Activated T-cell treated with anti-CD3 and anti-CD28 coated beads for 48 hours (primary cell): ENCODE data around the gene ARID3A.
"Not testable (repeated sequence)": the region's sequence is repeated elsewhere in the genome, so short reads cannot be mapped to it uniquely, and the experiment has no call there.

ENCODE experiments used
- DNase-seq: peaks from one replicate; pipeline ENCODE4 v3.0.0-alpha.2; 2020; ENCODE audit warnings: low read depth

The ARID3A gene, protein sequence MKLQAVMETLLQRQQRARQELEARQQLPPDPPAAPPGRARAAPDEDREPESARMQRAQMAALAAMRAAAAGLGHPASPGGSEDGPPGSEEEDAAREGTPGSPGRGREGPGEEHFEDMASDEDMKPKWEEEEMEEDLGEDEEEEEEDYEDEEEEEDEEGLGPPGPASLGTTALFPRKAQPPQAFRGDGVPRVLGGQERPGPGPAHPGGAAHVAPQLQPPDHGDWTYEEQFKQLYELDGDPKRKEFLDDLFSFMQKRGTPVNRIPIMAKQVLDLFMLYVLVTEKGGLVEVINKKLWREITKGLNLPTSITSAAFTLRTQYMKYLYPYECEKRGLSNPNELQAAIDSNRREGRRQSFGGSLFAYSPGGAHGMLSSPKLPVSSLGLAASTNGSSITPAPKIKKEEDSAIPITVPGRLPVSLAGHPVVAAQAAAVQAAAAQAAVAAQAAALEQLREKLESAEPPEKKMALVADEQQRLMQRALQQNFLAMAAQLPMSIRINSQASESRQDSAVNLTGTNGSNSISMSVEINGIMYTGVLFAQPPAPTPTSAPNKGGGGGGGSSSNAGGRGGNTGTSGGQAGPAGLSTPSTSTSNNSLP

DNA sequence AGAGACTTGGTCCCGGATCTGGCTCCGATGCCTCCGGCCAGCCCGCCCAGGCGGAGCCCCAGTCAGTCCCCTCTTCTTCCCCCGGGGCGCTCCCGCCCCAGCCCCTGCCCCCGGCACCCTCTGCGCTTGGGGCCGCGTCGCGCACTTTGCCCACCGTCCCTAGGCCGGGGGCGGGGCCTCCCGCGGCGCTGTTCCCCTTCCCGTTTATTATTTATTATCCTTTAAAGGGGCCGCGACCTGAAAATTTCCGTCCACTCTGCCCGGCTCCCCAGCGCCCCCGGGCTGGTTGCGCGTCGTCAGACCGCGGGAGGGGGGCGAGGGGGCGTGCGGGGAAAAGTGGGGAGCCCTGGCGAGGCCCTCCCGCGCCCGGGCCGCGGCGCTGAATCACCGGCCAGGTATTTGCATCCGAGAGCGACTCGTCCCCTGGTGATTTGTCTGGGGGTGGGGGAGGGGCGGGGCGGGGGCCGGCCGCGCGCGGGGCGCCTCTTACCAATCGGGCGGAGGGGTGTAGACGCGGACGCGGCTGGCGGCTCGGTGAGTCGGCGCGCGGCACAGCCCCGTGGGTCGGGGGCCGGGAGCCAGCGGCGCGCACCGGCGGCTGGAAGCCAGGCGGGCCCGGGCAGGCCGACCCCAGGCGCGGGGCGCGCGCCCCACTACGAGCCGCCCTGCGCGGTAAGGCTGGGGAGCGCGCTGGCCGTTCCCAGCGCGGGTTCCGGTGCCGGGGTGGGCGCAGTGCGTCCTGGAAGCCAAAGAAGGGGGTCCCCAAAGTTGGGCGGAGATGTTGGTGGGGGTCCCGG lies at the start of gene ARID3A:
TSS of gene ARID3A (plus strand) at position 510 of the 797 bp plus-strand sequence. CDS start 3,494 bp downstream, outside the sequence.
- peak; percentile 70 for DNase-seq

DNA sequence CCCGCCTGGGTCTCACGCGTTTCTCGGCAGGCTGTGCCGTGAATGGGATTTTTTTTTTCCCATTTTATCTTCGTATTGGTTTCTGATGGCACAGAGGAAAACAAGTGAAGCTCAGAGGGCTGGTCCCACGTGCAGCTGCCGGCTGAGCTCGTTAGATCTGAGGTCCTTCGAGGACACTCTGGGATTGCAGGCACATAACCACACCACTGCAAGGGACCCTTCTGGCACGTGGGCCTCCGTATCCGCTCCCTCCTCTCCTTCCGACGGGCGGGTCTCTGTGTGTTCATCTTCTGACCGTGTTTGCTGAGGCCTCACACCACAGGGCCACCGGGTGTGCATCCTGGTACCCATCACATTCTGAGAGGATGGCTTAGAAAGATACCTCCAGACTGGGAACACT lies 49.7 kb upstream of the ARID3A start:
- no peak for DNase-seq

DNA sequence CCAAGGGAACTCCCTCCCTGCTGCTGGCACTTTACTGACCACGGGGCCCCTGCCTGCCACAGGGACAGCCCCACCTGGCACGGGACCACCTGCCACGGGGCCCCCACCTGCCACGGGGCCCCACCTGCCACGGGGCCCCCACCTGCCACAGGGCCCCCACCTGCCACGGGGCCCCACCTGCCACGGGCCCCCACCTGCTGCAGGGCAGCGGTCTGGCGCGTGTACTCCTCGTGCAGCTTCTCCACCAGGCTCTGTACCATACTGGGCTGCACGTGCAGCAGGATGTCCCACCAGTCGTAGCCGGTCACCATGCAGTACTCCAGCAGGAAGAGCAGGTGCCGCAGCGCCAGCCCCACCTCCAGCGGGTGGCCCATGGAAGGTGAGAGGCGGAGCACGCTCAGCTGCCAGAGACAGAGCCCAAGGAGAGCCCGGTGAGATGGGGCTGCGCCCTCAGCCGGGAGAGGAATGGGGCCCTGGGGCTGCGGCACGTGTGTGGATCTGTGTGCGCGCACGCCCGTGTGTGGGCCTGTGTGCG lies 49.0 kb upstream of the ARID3A start:
- no peak for DNase-seq

DNA sequence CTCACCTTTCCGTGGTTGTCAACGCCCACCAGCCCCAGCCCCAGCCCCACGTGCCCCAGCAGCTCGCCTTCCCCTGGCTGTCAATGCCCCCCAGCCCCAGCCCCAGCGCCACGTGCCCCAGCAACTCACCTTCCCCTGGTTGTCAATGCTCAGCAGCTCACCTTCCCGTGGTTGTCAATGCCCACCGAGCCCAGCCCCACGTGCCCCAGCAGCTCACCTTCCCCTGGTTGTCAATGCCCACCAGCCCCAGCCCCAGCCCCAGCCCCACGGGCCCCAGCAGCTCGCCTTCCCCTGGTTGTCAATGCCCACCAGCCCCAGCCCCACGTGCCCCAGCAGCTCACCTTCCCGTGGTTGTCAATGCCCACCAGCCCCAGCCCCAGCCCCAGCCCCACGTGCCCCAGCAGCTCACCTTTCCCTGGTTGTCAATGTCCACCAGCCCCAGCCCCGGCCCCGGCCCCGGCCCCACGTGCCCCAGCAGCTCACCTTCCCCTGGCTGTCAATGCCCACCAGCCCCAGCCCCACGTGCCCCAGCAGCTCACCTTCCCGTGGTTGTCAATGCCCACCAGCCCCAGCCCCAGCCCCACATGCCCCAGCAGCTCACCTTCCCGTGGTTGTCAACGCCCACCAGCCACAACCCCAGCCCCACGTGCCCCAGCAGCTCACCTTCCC lies 47.7 kb upstream of the ARID3A start:
- DNase-seq, result not testable (repeated sequence)

DNA sequence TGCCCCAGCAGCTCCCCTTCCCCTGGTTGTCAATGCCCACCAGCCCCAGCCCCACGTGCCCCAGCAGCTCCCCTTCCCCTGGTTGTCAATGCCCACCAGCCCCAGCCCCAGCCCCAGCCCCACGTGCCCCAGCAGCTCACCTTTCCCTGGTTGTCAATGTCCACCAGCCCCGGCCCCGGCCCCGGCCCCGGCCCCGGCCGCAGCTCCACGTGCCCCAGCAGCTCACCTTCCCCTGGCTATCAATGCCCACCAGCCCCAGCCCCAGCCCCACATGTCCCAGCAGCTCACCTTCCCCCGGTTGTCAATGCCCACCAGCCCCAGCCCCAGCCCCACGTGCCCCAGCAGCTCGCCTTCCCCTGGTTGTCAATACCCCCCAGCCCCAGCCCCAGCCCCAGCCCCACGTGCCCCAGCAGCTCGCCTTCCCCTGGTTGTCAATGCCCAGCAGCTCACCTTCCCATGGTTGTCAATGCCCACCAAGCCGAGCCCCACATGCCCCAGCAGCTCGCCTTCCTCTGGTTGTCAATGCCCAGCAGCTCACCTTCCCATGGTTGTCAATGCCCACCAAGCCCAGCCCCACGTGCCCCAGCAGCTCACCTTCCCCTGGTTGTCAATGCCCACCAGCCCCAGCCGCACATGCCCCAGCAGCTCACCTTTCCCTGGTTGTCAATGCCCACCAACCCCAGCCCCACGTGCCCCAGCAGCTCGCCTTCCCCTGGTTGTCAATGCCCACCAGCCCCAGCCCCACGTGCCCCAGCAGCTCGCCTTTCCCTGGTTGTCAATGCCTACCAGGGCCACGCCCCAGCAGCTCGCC lies 46.9 kb upstream of the ARID3A start:
- DNase-seq, result not testable (repeated sequence)

DNA sequence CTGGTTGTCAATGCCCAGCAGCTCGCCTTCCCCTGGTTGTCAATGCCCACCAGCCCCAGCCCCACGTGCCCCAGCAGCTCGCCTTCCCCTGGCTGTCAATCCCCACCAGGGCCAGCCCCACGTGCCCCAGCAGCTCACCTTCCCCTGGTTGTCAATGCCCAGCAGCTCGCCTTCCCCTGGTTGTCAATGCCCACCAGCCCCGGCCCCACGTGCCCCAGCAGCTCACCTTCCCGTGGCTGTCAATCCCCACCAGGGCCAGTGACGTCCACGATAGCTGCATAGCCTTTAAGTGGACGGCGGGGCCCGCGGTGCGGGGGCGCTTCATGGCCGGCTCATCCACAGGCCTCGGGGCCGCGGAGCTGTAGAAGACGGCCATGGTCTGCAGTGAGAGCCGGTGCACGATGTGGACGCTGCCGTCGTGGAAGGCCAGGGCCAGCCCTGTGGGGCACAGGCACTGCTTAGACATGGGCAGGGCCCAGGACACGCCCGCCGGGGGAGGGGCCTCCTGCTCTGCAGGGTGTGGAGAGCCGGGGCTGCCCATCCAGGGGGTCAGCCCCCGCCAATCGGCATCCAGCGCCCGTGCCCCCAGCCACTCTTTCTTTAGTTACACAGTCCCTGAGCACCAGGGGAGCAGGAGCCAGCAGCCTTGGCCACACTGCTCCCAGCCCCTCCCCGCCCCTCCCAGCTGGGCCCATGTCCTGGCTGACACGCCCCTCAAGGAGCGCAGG lies 46.0 kb upstream of the ARID3A start:
- DNase-seq, result no peak

DNA sequence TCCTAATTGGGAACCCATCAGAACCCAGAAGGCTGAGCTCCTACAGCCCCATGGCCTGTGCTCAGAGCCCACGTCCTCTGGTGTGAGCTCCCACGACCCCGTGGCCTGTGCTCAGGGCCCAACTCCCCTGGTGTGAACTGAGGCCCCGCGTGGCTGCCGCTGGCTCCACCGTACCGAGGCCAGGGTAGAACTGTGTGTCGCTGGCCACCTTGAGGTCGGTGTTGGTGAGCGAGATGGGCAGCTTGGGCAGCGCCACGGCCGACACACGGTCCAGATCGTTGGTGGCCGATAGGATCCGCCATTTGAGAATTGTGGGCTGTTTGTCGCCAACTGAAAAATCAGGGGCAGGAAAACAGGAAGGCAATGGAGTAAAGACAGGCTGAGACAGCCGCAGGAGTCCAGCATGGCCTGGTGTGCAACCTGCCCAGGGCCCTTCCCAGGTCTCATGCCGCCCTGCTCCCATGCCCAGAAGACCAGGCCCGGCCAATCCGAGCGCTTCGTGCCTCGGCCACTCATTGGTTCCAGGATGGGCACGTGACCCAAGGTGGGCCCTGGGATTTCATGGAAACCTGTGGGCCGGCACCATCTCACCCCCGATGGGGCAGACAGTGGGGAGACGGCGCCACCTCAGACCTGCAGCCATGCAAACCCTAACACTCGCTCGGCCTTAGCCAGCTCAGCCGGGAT lies 44.3 kb upstream of the ARID3A start:
- no peak for DNase-seq

DNA sequence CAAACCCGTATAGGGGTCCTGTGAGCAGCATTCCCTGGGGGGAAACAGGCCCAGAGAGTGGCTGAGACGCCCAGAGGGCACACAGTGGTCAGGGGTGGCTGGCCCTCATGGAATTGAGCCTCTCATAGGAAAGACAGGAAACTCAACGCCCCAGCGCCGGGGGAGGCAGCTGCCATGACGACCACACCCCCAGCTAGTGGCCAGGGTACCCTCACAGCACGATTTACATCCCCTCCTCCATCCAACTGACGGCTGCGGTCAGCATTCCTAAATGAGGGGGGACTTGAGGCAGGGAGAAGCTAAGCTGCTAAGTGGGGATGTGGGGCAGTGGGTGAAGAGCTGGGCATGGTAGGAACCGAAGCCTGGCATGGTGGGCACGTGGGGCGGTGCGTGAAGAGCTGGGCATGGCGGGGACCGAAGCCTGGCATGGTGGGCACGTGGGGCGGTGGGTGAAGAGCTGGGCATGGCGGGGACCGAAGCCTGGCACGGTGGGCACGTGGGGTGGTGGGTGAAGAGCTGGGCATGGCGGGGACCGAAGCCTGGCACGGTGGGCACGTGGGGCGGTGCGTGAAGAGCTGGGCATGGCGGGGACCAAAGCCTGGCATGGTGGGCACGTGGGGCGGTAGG lies 42.9 kb upstream of the ARID3A start:
- DNase-seq, result no peak

DNA sequence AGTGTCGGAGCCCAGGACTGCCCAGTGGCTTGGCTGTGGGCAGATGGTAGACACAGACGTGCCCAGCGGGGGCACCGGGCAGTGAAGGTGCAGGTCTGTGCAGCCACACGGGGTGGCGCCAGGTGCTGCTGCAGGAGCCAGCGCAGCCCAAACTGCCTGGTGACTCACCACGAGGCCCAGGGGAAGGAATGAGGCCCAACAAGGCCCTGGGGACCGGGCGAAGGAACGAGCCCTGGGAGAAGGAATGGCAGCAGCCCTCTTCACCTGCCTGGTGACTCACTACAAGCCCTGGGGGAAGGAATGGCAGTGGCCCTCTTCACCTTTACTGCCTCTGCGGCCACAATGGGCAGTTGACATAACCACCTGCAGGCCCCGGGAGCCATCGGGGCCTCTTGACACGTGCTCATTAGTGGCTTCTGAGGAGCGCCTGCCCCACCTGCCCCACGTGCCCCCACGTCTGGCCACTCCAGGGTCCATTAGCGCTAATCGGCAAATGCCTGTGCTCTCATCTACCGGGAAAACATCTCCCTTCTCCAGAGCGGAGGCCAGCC lies 42.1 kb upstream of the ARID3A start:
- DNase-seq, result no peak

DNA sequence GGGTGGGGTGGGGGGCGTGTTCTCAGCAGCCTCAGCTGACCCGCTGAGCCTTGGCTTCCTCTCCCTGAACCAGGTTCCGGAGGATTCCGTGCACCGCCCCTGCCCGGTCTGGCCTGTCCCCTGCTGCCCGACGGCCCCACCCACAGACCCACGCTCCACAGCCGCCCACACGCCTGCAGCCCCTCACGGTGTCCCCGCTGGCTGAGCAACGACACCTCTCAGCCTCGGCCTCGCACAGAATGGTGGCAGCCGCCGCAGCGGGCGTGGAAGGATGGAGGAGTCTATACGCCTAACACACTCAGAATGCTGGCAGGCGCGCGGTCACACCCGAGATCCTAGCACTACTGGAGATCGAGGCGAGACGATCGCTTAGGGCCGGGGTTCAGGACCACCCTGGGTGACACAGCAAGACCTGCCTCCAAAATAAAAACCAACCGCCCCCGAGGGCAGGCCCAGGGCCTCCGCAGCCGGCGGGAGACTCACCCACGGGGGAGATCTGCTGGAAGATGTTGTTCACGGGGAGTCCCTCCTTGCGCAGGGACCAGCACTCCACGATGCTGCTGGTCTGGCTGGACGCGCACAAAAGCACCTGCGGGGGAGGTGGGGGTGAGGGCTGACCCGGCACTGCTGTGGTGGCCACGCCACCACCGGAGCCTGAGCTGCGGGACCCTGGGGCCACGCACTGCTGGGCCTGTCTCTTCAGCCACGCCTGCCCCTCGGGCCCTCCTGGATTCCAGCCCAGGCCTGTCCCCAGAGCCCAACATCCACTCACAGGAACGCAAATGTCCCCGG lies 41.2 kb upstream of the ARID3A start:
- no peak for DNase-seq

DNA sequence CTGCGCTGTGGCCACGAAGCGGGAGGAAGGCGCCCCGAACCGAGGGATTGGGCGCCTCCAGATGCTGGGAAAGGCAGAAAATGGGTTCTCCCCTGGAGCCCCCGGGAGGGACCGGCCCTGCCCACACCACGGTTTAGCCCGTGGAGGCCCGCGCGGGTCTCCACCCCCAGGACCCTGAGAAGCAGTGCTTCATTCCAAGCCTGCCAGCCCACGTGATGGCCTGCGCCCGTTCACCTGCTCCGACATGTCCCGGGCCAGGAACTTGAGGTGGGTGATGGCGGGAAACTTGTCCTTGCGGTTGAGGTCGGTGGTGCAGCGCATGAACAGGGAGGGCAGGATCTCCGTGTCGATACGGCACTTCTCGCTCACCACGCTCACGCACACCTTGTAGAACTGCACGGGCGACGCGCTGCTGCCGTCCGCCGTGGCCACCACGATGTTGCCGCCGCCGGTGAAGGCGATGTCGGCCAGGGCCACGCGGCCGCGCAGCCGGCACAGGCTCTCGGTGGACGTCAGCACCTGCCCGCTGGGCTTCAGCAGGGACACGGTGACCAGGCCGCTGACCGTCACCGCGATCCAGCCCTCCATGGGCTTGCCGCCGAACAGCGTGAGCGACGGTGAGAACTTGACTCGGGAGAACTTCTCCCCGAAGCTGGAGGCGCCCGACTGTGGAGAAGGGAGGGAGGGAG lies 40.2 kb upstream of the ARID3A start:
- no peak for DNase-seq

DNA sequence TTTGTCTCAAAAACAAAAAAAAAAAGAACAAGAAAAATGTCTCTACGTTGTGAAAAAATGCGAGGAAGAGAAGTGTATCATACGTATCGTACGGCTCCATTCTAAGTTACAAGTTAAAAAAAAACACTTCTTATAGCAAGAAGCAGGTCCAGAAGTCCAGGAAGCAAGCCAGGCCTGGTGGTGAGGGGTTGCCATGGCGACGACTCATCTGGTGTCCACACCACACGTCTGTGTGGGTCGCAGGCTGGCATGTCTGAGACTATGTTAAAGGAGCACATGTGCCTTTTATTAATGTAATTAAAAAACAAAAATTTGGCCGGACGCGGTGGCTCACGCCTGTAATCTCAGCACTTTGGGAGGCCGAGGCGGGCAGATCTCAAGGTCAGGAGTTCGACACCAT lies 38.8 kb upstream of the ARID3A start:
- DNase-seq, result no peak

DNA sequence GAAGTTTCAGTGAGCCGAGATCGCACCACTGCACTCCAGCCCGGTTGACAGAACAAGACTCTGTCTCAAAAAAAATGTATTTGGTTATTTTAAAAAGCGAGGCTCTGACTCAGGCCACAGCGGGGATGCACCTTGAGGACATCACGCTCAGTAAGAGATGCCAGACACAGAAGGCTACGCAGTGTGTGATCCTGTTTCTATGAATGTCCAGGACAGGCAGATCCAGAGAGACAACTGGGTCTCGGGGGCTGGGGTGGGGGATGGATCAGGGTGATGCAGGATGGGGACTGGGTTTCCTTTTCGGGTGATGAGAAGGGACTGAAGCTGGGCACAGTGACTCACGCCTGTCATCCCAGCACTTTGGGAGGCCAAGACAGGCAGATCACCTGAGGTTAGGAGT lies 38.2 kb upstream of the ARID3A start:
- DNase-seq, result no peak

DNA sequence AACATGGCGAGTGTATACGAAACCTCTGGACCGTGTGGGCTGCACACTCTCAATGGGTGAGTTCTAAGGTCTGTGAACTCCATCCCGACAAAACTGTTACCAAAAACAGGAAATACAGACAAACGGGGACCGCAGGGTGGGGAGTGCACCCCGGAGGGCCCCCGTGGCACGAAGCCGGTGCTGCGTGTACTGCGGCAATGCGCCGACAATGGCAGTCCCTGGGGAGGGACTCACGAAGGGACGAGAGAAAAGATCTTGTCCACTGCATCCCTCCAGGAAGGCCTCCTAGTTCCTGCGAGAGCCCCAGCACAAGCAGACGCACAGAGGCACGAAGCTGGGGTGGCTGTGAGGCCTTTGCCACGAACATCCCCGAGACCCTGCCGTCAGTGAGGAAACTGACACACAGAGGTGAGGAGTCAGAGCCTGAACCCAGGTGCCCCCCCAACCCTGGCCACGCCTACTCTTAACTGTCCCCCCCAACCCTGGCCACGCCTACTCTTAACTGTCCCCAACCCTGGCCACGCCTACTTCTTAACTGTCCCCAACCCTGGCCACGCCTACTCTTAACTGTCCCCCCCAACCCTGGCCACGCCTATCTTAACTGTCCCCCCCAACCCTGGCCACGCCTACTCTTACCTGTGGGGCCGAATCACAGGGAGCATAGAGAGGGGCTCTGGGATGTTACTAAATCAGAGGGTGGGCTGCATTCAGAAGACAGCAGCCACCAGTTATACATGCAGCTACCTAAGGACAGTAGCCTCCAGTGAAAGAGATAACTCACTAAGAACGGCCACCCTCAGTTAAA lies 37.1 kb upstream of the ARID3A start:
- DNase-seq, result peak; percentile 33

DNA sequence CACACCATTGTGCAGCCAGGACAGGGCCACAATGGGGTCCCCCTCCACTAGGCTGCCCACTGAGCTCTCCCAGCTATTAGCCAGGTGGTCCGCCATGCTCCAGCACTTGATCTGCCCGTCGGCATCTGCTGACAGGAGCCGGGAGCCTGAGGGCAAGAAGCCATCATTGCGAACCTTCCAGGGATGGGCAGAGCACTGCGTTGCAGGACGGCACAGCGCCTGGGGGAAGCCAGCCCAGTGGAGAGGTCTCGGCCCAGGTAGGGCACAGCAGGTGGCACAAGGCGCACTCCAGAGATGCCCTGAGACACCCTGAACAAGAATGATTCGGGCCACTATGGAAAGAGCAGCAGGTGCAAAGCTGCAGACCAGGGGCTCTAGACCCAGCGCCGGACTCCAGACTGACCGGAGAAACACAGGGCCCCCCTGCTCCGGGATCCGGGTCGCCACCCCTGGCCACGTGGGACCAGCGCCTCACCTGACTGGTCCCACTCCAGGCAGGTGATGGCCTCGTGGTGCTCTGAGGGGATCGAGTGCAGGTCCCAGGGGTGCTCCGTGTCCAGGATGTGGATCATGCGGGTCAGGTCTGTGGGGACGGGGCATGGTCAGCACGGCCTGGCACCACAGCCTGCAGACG lies 36.1 kb upstream of the ARID3A start:
- no peak for DNase-seq

DNA sequence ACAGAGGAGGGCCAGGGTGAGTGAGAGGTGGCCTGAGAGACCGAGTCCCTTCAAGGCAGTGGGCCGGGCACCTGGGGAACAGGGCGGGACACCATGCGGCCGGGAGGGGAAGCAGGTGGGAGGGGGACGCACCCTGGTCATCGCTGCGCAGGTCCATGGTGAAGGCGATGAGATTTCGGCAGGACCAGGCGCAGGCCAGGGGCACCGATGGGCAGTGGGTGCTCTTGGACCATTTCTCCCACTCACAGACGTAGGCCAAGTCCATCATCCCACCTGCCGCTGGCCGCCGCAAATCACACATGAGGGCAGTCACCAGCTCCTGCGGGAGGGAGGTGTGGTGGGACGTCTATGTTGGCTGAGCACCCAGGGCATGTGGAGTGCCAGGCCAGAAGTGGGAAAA lies 35.0 kb upstream of the ARID3A start:
- DNase-seq, result no peak
